NCI-H345 treated with DMSO at 0.1 percent for 48 hours (cell line): ENCODE results near the gene PNMT.

ENCODE experiments used
- DNase-seq: peaks from one replicate; lab custom pipeline; 2025; ENCODE audit not compliant: unreplicated experiment; lab: John Stamatoyannopoulos, UW

The PNMT gene

GRCh38 chr17:39669897-39670735, 1.9 kb downstream of the PNMT start:
- DNase-seq, result no peak

GRCh38 chr17:39670746-39671145, 2.5 kb downstream of the PNMT start:
- no peak for DNase-seq

GRCh38 chr17:39671651-39672521, 3.6 kb downstream of the PNMT start:
- DNase-seq, result no peak

- no peak for DNase-seq
These were observed 4.5 kb downstream of the PNMT start for GRCh38 chr17:39672522-39673334.

- no peak for DNase-seq
These were observed 5.3 kb downstream of the PNMT start for GRCh38 chr17:39673335-39674081.

GRCh38 chr17:39674179-39674578, 5.9 kb downstream of the PNMT start:
- DNase-seq, result no peak

GRCh38 chr17:39674702-39675389, 6.6 kb downstream of the PNMT start:
- peak; percentile 19 for DNase-seq

- DNase-seq, result no peak
These were observed 7.3 kb downstream of the PNMT start for GRCh38 chr17:39675390-39676082.

GRCh38 chr17:39676198-39676819, 8.1 kb downstream of the PNMT start:
- DNase-seq, result peak; percentile 51

- DNase-seq, result no peak
These were observed 8.8 kb downstream of the PNMT start for GRCh38 chr17:39677072-39677471.

GRCh38 chr17:39677542-39678339, 9.5 kb downstream of the PNMT start:
- DNase-seq, result no peak

- no peak for DNase-seq
These were observed 10.3 kb downstream of the PNMT start for GRCh38 chr17:39678340-39679116.

- DNase-seq, result no peak
These were observed 11.4 kb downstream of the PNMT start for GRCh38 chr17:39679521-39680192.

- DNase-seq, result no peak
These were observed 15.2 kb downstream of the PNMT start for GRCh38 chr17:39683295-39683939.

GRCh38 chr17:39684369-39685192, 16.3 kb downstream of the PNMT start:
- no peak for DNase-seq
